HL-60 (cell line): ENCODE results near the gene POLR3G.
A peak's percentile ranks its signal among the peaks of the same experiment; 100 is the strongest.

Source experiments
- DNase-seq, 2 experiments: peaks; one replicate each; pipeline ENCODE4 v3.0.0-alpha.2; 2010 to 2020; ENCODE audit warnings: low read depth in 1 of 2, low spot score in 1 of 2
- H3K27ac ChIP-seq: fragments of 250-450 bp; sonication (Bioruptor Pico); replicated peaks from 2 replicates; pipeline ENCODE4 v1.5.1; 2020; ENCODE audit warnings: mild to moderate bottlenecking, moderate library complexity
- H3K27me3 ChIP-seq: fragments of 250-450 bp; sonication (Bioruptor Pico); 2 replicates; pipeline ENCODE4 v1.5.1; 2021; ENCODE audit warnings: mild to moderate bottlenecking, moderate library complexity; ENCODE audit not compliant: insufficient read depth, poor library complexity, severe bottlenecking
- H3K4me3 ChIP-seq: replicated peaks from 2 replicates; pipeline ENCODE4 v1.5.1; 2011; ENCODE audit warnings: mild to moderate bottlenecking, control low read depth, low read length; ENCODE audit not compliant: insufficient read depth
- GABPA ChIP-seq: IDR thresholded peaks from 2 replicates; pipeline ENCODE4 v1.6.1; 2012; ENCODE audit warnings: low read depth
- POLR2AphosphoS5 ChIP-seq: IDR thresholded peaks from 2 replicates; pipeline ENCODE4 v1.6.1; 2012; ENCODE audit warnings: low read depth
- SPI1 ChIP-seq: IDR thresholded peaks from 2 replicates; pipeline ENCODE4 v1.6.1; 2012; ENCODE audit warnings: low read depth, mild to moderate bottlenecking, borderline replicate concordance
- TF ChIP-seq, protein P1 (sequence below): IDR thresholded peaks from one replicate; pipeline ENCODE4 v1.5.1; 2011; ENCODE audit warnings: low read length, control low read depth, inconsistent platforms; ENCODE audit not compliant: insufficient read depth
- TF ChIP-seq, protein P2 (sequence below): IDR thresholded peaks from 2 replicates; pipeline ENCODE4 v1.6.1; 2012; ENCODE audit warnings: low read depth; ENCODE audit not compliant: insufficient replicate concordance

POLR3G gene

DNA sequence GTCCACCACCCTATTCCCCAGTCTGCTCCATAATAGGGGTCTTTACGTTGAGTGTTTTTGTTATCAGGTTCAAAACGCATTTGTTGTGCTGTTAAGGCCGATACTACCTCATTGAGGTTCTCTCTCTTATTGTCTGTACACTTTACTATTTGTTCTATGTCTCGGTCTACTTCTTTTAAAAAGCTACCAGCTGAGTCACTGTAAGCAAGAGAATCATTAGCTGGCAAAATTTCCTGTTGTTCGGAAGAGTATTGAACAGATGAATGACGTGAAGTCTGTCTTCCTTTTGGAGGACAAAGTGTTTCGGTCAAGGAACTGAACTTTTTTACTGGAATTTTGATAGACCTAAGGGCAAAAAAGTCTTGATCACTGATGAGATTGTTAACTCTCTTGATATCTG is 44.4 kb downstream of the POLR3G start:
- no peak for DNase-seq
- no peak overlapping the region for H3K27ac ChIP-seq

DNA sequence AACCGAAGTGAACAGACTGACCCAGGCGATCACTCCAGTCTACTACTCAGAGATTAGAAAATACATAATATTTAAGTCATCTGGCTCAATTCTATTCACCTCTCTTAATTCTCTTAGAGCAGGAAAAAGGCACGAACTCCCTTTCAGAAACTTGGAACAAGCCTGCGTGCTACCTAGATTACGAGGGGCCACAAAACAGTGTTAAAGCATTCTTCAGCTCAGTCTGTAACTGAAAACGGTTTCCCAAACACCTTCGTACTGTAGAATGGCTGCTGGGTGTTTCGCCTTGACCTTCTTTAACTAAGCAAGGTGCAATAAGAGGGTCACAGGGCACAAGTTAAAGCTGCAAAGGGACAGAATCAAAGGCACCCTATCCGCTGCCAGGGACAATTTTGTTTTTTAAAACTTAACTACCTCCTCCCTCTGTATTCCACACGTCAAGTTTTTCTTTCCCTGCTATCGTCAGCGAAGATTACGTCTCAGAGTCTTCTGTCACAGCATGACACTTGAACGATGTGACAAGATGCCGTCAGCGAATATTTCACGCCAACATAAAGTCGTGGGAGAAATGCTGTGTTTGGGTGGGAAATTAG is 54.0 kb downstream of the POLR3G start:
- no peaks in the 10 kb centered on the region for H3K27me3 ChIP-seq
- TF ChIP-seq POLR2AphosphoS5 (no peak), SPI1 (no peak)
- H3K27ac ChIP-seq, result peak overlapping the region; percentile 78
- peak overlapping the region; percentile 92 for H3K4me3 ChIP-seq
- peak in 1 of 2 experiments; percentile 1 for DNase-seq

More for the DNA sequence above, 44.4 kb downstream of the POLR3G start:
- Histone ChIP-seq H3K27me3 (no peaks in the 10 kb centered on the region), H3K4me3 (no peak overlapping the region)
- TF ChIP-seq, protein P1, sequence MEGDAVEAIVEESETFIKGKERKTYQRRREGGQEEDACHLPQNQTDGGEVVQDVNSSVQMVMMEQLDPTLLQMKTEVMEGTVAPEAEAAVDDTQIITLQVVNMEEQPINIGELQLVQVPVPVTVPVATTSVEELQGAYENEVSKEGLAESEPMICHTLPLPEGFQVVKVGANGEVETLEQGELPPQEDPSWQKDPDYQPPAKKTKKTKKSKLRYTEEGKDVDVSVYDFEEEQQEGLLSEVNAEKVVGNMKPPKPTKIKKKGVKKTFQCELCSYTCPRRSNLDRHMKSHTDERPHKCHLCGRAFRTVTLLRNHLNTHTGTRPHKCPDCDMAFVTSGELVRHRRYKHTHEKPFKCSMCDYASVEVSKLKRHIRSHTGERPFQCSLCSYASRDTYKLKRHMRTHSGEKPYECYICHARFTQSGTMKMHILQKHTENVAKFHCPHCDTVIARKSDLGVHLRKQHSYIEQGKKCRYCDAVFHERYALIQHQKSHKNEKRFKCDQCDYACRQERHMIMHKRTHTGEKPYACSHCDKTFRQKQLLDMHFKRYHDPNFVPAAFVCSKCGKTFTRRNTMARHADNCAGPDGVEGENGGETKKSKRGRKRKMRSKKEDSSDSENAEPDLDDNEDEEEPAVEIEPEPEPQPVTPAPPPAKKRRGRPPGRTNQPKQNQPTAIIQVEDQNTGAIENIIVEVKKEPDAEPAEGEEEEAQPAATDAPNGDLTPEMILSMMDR, result no peak
- TF ChIP-seq SPI1, result no peak
- TF ChIP-seq GABPA, result no peak
- TF ChIP-seq, protein P2, sequence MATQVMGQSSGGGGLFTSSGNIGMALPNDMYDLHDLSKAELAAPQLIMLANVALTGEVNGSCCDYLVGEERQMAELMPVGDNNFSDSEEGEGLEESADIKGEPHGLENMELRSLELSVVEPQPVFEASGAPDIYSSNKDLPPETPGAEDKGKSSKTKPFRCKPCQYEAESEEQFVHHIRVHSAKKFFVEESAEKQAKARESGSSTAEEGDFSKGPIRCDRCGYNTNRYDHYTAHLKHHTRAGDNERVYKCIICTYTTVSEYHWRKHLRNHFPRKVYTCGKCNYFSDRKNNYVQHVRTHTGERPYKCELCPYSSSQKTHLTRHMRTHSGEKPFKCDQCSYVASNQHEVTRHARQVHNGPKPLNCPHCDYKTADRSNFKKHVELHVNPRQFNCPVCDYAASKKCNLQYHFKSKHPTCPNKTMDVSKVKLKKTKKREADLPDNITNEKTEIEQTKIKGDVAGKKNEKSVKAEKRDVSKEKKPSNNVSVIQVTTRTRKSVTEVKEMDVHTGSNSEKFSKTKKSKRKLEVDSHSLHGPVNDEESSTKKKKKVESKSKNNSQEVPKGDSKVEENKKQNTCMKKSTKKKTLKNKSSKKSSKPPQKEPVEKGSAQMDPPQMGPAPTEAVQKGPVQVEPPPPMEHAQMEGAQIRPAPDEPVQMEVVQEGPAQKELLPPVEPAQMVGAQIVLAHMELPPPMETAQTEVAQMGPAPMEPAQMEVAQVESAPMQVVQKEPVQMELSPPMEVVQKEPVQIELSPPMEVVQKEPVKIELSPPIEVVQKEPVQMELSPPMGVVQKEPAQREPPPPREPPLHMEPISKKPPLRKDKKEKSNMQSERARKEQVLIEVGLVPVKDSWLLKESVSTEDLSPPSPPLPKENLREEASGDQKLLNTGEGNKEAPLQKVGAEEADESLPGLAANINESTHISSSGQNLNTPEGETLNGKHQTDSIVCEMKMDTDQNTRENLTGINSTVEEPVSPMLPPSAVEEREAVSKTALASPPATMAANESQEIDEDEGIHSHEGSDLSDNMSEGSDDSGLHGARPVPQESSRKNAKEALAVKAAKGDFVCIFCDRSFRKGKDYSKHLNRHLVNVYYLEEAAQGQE, result no peak
- no peak for TF ChIP-seq POLR2AphosphoS5

DNA sequence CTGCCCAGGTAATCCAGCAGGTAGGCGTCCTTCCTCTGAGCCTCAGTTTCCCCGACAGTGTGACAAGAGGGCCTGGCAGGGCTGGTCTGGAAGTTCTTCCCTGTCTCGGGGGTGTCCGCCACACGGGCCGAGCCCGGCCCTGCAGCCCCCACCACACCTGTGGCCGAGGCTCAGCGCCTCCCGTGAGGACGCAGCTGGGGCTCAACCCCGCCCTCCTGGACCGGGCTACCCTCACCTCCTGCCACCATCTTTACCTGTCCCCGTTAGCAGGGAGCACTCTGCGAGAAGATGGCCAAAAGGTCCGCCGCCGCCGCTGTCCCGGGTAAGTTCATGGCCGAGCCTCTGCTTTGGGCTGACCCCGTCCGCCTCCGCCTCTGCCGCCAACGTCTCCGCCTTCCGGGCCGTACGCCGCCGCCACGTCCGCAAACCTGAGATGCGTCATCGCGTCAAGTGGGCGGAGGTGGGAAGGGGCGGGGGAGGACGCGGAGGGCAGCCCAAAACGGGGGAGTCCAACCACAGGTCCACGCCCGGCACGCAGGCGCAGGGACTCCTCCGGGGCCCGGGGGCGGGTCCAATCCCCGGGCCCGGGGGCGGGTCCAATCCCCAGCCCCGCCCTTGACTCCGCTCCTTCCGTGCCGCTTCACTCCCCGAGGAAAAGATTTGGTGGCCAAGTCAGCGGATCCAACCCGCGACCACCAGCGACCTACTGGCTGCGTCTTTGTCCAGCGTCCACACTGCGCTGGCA is 54.7 kb downstream of the POLR3G start, which contains the start of gene LYSMD3:
Gene LYSMD3, minus strand, starts transcription at position 391 of the 745 bp plus-strand sequence. CDS start 4,295 bp downstream, outside the sequence.
- TF ChIP-seq POLR2AphosphoS5 (peak; percentile 59; the same call in 1 of the 2 replicates), GABPA (no peak)
- TF ChIP-seq, protein P2, result no peak
- TF ChIP-seq, protein P1, result no peak
- peak within 1 kb of the TSS; percentile 92 for H3K4me3 ChIP-seq
- no peaks in the 10 kb centered on the region for H3K27me3 ChIP-seq
- peak within 1 kb of the TSS; percentile 78 for H3K27ac ChIP-seq
- peak; percentile 62 to 90 for DNase-seq

DNA sequence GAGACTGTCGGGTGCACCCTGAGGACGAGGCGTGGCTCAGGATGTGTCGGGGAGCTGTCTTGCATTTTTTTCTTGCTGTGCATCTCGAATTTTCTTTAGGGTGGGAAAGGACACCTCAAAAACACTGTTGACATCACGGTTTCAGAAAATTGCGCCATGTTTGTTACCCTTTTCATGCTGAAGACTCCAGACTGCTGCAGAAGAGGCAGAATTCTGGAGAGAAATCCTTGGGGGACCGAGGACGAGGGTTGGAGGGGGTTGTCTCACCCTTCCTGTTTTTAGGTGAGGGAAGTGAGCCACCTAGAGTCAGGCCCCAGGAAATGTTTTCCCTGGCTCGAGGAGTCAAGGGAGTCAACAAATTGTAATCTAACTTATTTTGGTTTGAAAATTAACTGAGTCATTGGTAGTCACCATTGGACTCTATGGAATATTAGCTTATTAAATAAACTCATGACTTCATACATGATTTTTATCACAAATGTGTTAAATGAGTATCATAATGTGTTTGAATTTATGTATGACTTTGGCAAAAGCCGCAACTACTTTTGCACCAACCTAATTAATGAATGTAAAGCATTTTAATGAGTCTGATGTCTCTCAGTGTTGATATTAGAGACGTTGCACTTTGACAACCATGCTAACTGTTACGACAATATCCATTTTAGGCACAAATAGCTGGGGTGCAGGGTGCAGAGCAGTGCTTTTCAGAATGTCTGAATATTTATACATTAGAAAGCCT is 55.4 kb downstream of the POLR3G start:
- peak overlapping the region; percentile 92 for H3K4me3 ChIP-seq
- H3K27ac ChIP-seq, result peak overlapping the region; percentile 50
- peak; percentile 45; the same call in 1 of the 2 replicates for TF ChIP-seq SPI1
- TF ChIP-seq, protein P2, result no peak
- TF ChIP-seq, protein P1, result peak; percentile 27
- DNase-seq, result peak; percentile 15 to 55
- H3K27me3 ChIP-seq, result no peaks in the 10 kb centered on the region
